ENCODE results near the gene AIFM1. TPM values are rescaled to one million over a fixed set of nuclear protein-coding genes. Genes with fewer than 3 reads are reported as not detected.
"Not testable (repeated sequence)": the region's sequence is repeated elsewhere in the genome, so short reads cannot be mapped to it uniquely, and the experiment has no call there.

Gene AIFM1
- total RNA-seq, 1 donor from 2014 or later = 132 TPM

DNA sequence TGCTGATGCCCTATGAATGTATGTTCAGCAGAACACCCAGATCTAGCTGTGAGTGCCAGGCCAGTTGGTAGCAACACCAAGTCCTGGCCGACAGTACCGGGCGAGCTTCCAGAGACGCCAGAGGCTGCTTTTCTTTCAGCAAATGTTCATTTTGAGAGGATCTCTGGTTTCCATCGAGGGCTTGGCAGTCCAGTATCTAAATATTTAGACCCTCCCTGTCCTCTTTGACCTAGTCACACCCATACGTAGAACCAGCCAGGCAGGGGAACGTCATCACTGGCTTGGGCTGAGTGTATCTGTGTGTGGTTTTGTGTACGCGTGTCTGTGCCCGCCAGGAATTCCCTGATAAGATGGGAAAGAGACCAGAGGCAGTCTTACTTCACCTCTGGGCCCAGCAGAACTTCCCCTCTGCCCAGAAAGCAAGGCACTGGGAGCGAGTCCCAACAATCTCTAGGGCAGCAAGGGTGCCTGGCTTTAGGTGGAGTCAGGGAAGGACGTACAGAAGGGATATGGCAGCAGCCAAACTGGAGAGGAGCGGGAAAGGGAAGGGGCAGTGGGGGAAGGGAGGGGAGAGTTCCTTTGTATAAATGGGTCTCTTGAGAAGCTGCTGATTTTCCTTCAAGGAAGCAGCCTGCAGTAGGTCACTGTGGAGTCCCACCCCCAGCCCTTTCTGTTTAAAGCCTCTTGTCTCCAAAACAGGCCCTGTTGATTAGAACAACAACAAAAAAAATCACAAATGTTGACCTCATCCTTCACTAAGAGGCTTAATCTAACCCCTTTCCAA lies 40.4 kb downstream of the AIFM1 start:
- intact Hi-C loops (cut with DNase I) = loop anchor here (2.0 kb wide), 1 partner anchor 40 kb away; the partner anchor contains the start of gene AIFM1
- DNase-seq (ENCODE audit: missing footprints) = peak; percentile 70

GRCh38 chrX:130124577-130124976 lies 41.1 kb downstream of the AIFM1 start:
- intact Hi-C loops (cut with DNase I) = loop anchor here (2.0 kb wide), 1 partner anchor 40 kb away; the partner anchor contains the start of gene AIFM1
- ATAC-seq = no peak
- no peak for DNase-seq (ENCODE audit: missing footprints)

More for the DNA sequence above, 40.4 kb downstream of the AIFM1 start:
- peak; percentile 77 for ATAC-seq

DNA sequence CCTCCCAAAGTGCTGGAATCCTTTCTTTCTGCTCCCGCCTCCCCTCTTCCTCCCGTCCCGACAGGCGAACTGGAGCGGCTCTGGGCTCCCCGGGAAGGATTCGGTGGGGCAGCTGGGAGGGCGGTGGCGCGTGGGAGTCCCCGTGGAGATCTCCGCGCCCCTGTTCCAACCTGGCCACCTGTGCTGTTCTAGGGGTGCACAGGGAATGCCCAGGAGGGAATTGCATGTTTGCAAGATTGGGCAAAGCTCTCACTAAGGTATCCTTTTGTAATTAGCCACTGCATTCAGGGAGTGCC lies 44.2 kb downstream of the AIFM1 start:
- intact Hi-C loops (cut with DNase I) = loop anchor here (2.0 kb wide), 1 partner anchor 39 kb away; no protein-coding TSS in a partner anchor
- DNase-seq (ENCODE audit: missing footprints) (no peak), ATAC-seq (no peak)

DNA sequence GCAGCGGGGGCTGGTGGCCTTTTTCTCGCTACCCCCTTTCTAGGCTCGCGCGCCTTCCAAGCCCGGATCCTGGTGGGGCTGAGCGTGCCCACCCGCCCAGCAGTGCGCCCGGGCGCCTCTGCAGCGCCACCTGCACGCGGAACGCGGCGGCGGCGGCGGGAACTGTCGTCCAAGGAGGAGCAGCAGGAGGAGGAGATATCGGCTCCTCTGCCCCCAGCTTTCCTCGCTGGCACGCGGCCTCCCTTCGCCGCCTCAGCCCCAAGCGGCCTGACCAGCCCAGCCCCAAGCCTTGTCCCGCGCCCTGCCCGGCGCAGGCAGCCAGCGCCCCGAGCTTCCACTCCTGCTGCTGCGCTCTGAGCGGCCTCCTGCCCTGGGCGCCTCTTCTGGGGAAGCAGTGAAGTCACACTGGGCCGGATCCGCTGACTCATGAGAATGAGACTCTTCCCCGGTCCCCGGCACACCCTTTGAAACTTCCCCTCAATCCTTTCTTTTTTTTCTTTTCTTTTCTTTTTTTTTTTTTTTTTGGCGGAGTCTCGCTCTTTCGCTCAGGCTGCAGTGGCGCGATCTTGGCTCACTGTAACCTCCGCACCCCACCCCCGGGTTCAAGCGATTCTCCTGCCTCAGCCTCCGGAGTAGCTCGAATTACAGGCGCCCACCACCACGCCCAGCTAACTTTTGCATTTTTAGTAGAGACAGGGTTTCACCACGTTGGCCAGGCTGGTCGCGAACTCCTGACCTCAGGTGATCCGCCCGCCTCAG lies 44.7 kb downstream of the AIFM1 start:
- ATAC-seq (peak; percentile 83), DNase-seq (ENCODE audit: missing footprints) (peak; percentile 91)
- intact Hi-C loops (cut with DNase I) = loop anchor here (2.0 kb wide), 1 partner anchor 38 kb away; no protein-coding TSS in a partner anchor

GRCh38 chrX:130120321-130120731 lies 45.3 kb downstream of the AIFM1 start:
- DNase-seq (ENCODE audit: missing footprints) (no peak), ATAC-seq (no peak)
- intact Hi-C loops (cut with DNase I) = loop anchor here (2.0 kb wide), 1 partner anchor 38 kb away; no protein-coding TSS in a partner anchor

DNA sequence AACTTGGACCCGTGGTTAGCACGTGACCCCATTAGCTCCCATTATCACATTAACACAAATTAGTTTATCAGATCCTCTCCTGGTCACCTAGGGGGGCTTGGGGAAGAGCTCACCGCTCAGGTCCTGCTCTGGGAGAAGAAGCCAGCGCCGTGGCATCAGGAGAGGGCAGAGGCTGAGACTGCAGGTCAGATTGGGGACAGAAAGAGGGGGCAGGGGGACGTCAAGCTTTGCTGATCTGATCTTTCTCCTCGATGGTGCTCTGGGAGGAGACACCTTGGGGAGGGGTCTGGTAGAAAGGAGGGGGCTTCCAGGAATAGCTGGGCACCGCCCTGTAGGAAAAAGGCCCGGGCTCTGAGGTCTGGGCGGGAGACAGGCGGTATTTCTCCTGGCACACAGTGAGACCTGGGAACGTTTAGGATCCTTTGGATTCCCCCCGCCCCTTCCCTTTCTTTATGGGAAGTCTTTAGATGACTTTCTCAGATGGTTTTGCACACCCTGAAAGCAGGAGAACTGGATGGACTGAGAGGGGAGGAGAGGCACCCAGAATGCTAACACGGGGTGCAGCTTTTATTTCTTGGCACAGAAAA lies 46.2 kb downstream of the AIFM1 start:
- DNase-seq (ENCODE audit: missing footprints) = no peak
- intact Hi-C loops (cut with DNase I) = no loop called here
- ATAC-seq = no peak

DNA sequence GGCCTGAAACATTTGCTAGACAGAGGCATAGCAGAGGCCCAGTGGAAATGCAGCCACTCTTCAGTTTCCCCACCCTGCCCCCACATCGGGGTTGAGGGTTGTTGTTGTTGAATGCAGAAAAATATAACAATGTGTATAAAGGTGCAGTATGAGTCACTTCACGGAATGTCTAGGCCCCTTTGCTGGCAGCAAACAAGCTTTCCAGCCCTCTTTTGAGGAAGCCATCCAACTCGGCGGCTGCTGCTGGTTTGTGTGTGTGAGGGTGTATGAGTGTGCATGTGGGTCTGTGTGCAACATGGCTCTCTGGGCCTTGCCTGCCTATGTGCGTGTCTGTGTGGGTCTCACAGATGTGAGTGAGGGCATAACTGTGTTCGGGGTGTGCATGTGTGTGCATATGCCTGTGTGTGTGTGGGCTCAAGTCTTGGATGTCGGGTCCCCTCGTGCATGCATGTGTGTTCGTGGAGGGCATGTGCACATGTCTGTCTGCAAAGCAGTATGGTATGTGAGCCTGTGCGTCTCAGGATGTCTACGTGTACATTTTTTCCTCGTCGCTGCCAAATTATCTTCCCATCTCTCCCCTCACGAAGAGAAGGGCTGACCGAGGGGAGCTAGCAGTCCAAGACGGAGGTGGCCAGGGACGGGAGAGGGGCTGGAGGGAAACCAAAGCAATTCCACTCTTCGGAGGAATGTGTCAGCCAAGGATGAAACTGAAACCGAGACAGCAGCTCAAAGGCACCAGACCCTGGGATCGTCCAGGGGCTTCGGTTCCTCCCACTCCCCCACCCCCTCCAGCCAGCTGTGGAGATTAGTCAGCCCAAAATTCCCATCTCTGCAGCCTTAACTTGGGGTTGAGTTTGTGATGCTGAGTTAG lies 47.0 kb downstream of the AIFM1 start:
- ATAC-seq (no peak), DNase-seq (ENCODE audit: missing footprints) (no peak)
- intact Hi-C loops (cut with DNase I) = no loop called here

DNA sequence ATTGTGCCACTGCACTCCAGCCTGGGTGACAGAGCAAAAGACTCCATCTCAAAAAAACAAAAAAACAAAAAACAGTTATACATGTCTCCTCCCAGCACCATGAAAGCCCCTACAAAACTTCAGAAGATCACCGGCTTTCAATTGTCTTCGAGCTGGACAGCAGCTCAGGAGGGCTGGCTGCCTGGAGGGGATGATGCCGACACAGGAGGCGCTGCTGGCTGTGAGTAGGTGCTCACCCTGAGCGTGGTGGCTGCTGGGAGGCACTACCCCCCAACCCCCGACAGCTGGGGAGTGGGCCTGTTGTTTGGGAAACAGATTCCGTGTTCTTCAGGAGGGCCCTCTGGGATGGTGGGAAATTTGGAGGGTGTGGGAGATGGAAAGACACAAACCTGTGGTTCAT lies 48.5 kb downstream of the AIFM1 start:
- ATAC-seq (no peak), DNase-seq (ENCODE audit: missing footprints) (no peak)
- intact Hi-C loops (cut with DNase I) = no loop called here

- intact Hi-C loops (cut with DNase I); DNase-seq (ENCODE audit: missing footprints); ATAC-seq: not testable (repeated sequence)
Observed at GRCh38 chrX:130115119-130115885, 50.3 kb downstream of the AIFM1 start.

DNA sequence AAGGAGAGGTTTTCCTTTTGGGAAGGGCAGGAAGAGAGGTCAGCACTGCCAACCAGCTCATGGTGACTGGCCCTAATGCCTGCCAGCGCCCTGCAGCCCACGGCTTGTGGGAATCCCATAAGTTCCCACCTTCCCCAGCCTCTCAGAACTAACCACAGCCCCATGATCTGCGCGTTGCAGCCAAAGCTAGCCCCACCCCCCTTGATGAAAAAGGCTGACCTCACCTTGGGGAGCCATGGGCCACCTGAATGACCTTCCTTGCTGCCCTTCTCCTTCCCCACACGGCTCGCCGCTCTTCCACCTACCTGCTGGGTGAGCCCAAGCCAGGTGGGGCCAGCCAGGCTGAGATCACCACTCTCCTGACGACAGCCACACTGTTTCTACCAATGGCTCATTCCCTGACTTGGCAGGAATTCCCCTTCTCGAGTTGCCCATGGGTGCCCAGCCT lies 51.5 kb downstream of the AIFM1 start:
- intact Hi-C loops (cut with DNase I) = no loop called here
- DNase-seq (ENCODE audit: missing footprints) = no peak
- no peak for ATAC-seq

DNA sequence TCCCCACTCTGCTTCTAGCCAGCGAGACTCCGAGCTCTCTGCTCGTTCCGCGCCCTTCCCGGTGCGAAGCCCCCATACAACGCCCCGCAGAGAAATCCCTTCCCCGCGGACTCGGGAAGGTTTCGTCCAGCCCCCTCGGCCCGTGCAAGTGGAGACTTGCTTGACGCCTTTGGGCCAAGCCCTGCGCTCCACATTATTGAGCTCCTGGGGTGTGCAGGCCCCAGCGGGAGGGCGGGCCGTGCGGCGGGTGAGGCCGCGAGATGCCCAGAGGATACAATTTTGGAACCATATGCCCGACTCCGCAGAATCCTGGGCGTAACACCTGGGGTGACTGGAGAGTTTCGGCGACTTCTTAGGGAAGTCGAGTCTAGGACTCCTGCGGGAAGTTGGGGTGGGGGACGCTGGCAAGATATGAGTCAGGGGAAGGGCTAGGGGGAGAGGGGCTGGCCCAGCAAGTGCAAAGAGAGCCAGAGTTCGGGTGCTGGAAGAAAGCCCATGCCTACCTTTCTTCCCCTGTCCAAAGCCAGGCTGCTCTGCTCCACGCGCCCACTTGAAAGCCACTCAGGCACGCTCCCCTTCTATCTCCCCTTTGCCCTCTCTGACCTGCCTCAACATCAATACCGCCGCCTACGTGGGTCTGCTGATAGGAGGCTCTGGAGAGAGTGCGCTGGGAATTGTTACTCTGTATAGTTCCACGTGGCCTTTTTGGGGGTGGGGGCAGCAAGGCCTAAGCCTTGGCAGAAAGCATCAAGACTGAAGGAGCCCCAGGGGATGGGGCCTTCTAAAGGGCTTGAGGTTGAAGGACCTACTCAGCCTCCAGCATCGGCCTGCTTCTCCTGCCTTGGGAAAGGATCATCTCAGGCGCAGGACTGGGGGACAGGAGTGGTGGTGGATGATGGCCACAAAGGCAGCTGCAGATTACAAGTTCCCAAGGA lies 54.2 kb downstream of the AIFM1 start:
- DNase-seq (ENCODE audit: missing footprints) (no peak), ATAC-seq (no peak)
- intact Hi-C loops (cut with DNase I) = no loop called here

DNA sequence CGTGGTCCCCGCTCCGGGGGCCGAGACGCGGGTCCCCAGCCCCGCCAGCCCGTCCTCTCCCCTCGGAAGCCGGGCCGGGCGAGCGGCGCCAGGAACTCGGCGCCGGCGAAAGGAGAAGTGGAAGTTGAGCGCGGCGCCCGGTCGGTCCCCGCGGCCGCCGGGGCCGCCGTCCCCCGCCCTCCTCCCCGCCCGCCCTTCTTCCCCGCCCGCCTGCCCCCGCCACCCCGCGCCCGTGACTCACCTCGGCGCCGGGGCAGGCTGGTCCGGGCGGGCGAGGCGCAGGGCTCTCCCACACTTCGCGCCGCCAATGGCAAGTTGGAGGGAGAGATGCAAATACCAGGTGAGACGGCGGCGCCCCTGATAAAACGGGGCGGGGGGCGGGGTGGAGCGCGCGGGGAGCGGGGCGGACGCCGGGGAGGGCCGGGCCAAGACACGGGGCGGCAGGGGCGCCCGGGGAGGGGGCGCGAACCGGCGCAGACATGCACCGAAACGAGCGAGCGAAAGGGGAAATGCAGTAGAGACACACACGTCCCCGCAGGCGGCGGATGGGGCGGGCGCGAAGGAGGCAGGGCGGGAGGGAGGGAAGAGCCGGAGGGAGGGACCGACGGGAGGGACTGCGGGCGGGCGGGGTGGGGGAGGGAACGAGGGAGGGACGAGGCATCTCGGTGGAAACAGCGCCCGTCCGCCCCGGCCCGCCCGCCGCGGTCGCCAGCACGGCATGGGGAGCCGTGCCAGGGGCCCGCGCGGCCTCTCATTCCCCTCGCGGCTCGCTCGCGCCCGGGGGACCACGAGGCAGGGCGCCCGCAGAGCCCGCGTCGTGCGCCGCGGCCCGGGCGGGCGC lies 55.0 kb downstream of the AIFM1 start, which contains the start of gene ELF4:
TSS of gene ELF4 (minus strand) at position 119 of the 841 bp plus-strand sequence. CDS start 29,167 bp downstream, outside the sequence.
- ATAC-seq (peak; percentile 65), DNase-seq (ENCODE audit: missing footprints) (peak; percentile 70)
- intact Hi-C loops (cut with DNase I) = no loop called here

- intact Hi-C loops (cut with DNase I) = no loop called here
- DNase-seq (ENCODE audit: missing footprints) (no peak), ATAC-seq (peak; percentile 20)
Observed at GRCh38 chrX:130109429-130110378, 55.9 kb downstream of the AIFM1 start.

- DNase-seq (ENCODE audit: missing footprints) (peak; percentile 74), ATAC-seq (peak; percentile 64)
- intact Hi-C loops (cut with DNase I) = no loop called here
Observed at GRCh38 chrX:130108647-130109428, 56.8 kb downstream of the AIFM1 start.
